ENCODE data around the gene MARK3.

DNA sequence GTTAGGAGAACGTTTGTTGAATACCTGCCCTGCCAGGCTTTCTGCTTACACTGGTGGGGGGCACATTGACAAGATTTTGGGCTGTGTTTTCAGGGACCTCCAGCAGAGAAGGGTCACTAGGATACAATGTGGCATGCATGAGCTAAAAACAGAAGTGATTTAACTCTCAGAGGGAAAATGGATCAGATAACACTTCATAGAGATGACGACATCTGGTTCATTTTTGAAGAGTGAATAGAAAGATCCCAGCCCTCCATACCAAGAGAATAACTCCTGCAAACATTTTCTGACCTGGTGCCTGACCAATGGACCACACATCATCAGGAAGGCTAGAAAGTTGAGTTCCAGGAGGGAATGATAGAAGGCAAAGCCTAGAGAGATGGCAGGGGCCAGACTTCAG is 103.7 kb downstream of the MARK3 start:
- no peak for TF ChIP-seq POLR2A (IDR thresholded peaks at IDR 0.05)
- TF ChIP-seq, protein P1, sequence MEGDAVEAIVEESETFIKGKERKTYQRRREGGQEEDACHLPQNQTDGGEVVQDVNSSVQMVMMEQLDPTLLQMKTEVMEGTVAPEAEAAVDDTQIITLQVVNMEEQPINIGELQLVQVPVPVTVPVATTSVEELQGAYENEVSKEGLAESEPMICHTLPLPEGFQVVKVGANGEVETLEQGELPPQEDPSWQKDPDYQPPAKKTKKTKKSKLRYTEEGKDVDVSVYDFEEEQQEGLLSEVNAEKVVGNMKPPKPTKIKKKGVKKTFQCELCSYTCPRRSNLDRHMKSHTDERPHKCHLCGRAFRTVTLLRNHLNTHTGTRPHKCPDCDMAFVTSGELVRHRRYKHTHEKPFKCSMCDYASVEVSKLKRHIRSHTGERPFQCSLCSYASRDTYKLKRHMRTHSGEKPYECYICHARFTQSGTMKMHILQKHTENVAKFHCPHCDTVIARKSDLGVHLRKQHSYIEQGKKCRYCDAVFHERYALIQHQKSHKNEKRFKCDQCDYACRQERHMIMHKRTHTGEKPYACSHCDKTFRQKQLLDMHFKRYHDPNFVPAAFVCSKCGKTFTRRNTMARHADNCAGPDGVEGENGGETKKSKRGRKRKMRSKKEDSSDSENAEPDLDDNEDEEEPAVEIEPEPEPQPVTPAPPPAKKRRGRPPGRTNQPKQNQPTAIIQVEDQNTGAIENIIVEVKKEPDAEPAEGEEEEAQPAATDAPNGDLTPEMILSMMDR (IDR thresholded peaks at IDR 0.05): no peak
